ENCODE measurements around the gene RSPO3. TPM values are rescaled to one million over a fixed set of nuclear protein-coding genes. Genes with fewer than 3 reads are reported as not detected.

Gene RSPO3
- total and polyA plus RNA-seq, 2 of the 4 experiments (the other 2 are of a cell fraction): not detected

GRCh38 chr6:127173156-127173940 is 54.9 kb downstream of the RSPO3 start:
- Histone ChIP-seq H4K8ac (ENCODE audit: low read depth in 2 of 2, low read length in 2 of 2) (no peak overlapping the region), H2BK15ac (ENCODE audit: low read depth, low read length) (no peak overlapping the region), H3K27ac (ENCODE audit: insufficient read depth, low read length) (no peak overlapping the region), H3K27me3 (ENCODE audit: control insufficient read depth, insufficient read depth, low read length) (no peaks in the 10 kb centered on the region), H3K4me3 (ENCODE audit: insufficient read depth, low read depth, low read length) (no peak overlapping the region), H3K18ac (ENCODE audit: low read depth, low read length) (no peak overlapping the region), H4K91ac (ENCODE audit: insufficient read depth, low read depth, low read length) (no peak overlapping the region), H2BK20ac (ENCODE audit: low read depth, low read length) (no peak overlapping the region), H3K36me3 (ENCODE audit: control insufficient read depth, insufficient read depth, low read length) (no peaks in the 10 kb centered on the region), H3K4me2 (ENCODE audit: low read depth, low read length) (no peak overlapping the region), H2AK9ac (replicated peaks; ENCODE audit: low read depth, low read length, poor library complexity) (no peak overlapping the region), H3K4me1 (ENCODE audit: control insufficient read depth, insufficient read depth, low read length) (peaks cover 2% of the 10 kb centered on the region; the same call in 1 of the 2 replicates), H2BK5ac (ENCODE audit: low read depth, low read length, poor library complexity, severe bottlenecking) (no peak overlapping the region), H3K9me1 (ENCODE audit: insufficient read depth, low read length) (no peaks in the 10 kb centered on the region), H3K4ac (ENCODE audit: low read depth, low read length) (no peak overlapping the region), H2AK5ac (ENCODE audit: low read depth, low read length) (no peak overlapping the region), H3K23ac (ENCODE audit: low read depth, low read length) (no peak overlapping the region), H3K14ac (replicated peaks; ENCODE audit: low read depth, low read length) (no peak overlapping the region), H3K79me1 (ENCODE audit: low read depth in 1 of 2, low read length in 2 of 2) (no peaks in the 10 kb centered on the region), H3K56ac (ENCODE audit: extremely low read depth, insufficient read depth, low read length) (no peak overlapping the region), H2BK120ac (ENCODE audit: low read depth, low read length) (no peak overlapping the region), H3K9ac (ENCODE audit: low read depth, low read length) (no peak overlapping the region), H2AFZ (replicated peaks; ENCODE audit: low read length, poor library complexity) (no peak overlapping the region), H4K5ac (ENCODE audit: low read depth, low read length) (no peak overlapping the region), H3K9me3 (ENCODE audit: control insufficient read depth, insufficient read depth, low read length) (no peaks in the 10 kb centered on the region), H4K20me1 (ENCODE audit: insufficient read depth, low read length) (no peaks in the 10 kb centered on the region)
- in situ Hi-C loops (cut with MboI; ENCODE audit: low sequenced_read_pairs) (no loop called here), dilution Hi-C loops (cut with HindIII; ENCODE audit: low sequenced_read_pairs, unreplicated experiment) (no loop called here), intact Hi-C loops (cut with micrococcal nuclease) (no loop called here)
- TF ChIP-seq MAZ (IDR thresholded peaks at IDR 0.05; ENCODE audit: borderline replicate concordance, low read depth, low read length) (no peak), RAD21 (IDR thresholded peaks at IDR 0.05; ENCODE audit: low read length) (no peak), BHLHE40 (IDR thresholded peaks at IDR 0.05; ENCODE audit: low read depth, low read length) (no peak), SMC3 (IDR thresholded peaks at IDR 0.05; ENCODE audit: low read depth, low read length) (no peak), POLR2A (IDR thresholded peaks at IDR 0.05; ENCODE audit: low read depth, low read length) (no peak)
- DNase-seq (no peak), ATAC-seq (ENCODE audit: low read depth) (no peak)
- WGBS, 2 experiments (ENCODE audit: extremely low coverage in 2 of 2, insufficient read length in 1 of 2): no CpG with 5 or more reads among the region's 5 CpGs
- CTCF ChIA-PET: interaction anchor here (1.1 kb wide), 1 partner anchor 13 kb away, joined by 3 read pairs; no protein-coding TSS in a partner anchor
- POLR2A ChIA-PET (ENCODE audit: unreplicated experiment): no interaction called here
- BruUV-seq (replicated peaks): no TSS peak

Data from IMR-90 (cell line).